Activated CD4-positive, CD25-positive, alpha-beta regulatory T cell treated with anti-CD3 and anti-CD28 coated beads, Interleukin-2, amount 50 U/mL, for 72 hours (primary cell): ENCODE measurements around the gene MTMR11.

Source experiments
- DNase-seq: peaks from one replicate; pipeline ENCODE4 v3.0.0; 2021

MTMR11 gene

GRCh38 chr1:149936992-149937705 lies 470 bp upstream of the MTMR11 start:
- DNase-seq, result no peak

GRCh38 chr1:149934356-149934755 lies 2.3 kb downstream of the MTMR11 start:
- no peak for DNase-seq

DNA sequence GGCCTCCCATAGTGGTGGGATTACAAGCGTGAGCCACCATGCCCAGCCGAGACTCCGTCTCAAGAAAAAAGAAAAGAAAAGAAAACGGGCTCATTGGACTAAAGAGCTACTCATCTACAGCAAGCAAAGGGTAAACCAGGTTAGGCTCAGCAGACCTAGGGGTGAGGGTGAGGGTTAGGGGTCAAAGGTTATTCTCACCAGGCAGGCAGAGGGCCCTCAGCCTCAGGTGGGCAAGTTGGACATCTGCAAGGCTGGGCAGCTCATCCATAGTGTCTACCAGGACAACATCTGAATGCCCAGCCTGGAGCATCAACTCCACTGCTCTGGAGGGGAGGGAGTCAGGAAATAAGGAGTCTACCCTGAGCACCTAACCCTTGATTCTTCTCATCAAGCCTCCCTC lies 3.5 kb downstream of the MTMR11 start:
- no peak for DNase-seq

GRCh38 chr1:149932474-149932873 lies 4.2 kb downstream of the MTMR11 start:
- no peak for DNase-seq

DNA sequence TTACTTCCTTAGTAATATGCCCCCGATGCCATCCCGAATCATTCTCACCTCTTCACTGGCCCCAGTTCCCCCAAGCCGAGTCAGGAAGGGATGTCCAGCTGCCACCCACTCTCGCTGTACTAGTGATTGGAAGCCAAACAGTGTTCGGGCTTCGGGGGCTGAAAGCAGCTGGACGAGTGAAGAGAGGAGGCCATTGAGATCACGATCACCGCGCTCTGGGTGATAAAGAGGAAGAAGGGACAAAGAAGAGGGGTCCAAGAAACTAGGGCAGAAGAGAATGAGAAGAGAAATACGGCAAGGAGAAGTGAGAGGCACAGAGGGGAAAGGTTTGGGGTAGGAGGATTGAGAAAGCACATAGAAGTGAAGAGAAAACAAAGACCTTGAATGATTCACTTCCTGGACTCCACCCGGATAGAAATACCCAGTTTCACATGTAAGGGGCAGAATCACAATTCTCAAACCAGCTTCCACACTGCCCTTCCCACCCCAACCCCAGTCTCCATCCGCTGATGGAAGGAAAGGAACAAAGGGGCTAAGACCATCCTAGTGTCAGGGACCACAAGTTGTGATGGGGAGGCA lies 5.4 kb downstream of the MTMR11 start:
- DNase-seq, result no peak

DNA sequence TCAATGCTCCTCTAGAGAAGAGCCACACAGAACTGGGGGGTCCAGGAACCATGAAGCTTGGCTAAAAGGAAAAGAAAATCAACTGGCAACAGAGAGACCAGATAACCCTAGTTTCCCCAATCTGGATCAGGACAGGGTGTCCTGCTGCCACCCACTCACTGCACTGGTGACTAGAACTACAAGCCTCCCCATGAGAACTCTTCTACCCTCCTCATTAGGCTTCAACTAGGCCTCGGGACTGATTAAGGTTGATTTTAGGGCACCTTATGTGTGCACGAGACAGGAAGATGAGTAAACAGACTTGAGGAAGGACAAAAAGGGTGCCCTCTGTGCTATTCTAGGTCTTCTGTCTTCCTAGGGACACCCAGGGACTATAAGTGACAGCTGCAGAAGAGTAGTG lies 6.8 kb downstream of the MTMR11 start:
- DNase-seq, result no peak

DNA sequence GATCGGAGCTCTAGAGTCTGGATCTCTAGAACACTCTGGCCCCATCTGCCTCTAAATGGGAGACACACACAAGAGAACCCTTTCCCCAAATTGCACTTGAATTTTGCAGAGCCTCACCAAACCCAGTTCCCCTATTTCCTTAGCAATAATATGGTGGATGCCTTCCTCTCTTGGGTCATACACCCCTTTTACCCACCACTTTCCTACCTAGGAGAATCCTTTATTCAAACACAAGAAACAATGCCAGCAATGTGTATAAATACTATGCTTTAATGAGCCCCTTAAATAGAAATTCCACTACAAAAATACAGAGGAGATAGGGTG lies 8.3 kb downstream of the MTMR11 start:
- no peak for DNase-seq

DNA sequence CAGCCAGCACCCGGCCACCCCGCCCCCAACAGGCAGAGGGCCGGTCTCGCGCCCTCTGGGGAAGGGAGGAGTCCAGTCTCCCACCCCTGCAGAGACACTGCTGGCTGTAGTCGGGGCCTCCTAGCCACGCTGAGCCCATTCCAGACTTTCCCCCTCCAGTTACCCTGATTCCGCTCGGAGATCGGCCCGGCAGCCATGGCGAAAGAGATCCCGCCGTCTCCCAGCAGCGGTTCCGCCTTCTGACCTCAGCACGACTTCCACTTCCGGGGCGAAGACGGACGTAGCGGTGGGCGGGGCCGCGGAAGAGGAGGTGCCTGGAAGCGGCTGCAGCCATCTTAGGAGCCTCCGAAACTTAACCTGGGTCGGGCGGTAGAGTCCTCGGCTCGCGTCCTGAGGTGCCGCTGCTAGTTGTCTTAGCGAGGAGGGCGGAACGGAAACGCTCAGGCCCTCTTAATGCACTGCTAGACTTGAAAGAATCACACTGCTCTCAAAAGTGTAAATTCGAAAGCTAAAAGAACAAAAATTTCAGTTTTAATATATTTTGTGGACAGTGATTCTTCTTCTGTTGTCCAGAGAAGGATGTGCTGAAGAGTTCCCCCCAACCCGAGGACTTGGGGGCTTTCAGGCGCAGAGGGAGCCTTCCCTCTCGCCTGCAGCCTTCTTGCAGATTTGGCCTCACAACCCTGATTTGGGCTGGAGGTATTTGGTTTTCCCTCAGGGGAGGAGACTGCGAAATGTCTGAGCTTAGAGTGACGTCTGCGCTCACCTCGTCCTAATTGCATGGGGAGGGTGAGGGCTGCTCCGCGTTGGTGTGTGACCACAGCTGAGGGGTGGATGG lies 8.9 kb downstream of the MTMR11 start, which contains the start of gene SF3B4:
TSS of gene SF3B4 (minus strand) at position 241 of the 838 bp plus-strand sequence. CDS start at position 197, 44 bp downstream.
- peak; percentile 96 for DNase-seq

- no peak for DNase-seq
Observed at GRCh38 chr1:149927056-149927562, 9.6 kb downstream of the MTMR11 start.

- DNase-seq, result no peak
Observed at GRCh38 chr1:149926296-149926695, 10.4 kb downstream of the MTMR11 start.

DNA sequence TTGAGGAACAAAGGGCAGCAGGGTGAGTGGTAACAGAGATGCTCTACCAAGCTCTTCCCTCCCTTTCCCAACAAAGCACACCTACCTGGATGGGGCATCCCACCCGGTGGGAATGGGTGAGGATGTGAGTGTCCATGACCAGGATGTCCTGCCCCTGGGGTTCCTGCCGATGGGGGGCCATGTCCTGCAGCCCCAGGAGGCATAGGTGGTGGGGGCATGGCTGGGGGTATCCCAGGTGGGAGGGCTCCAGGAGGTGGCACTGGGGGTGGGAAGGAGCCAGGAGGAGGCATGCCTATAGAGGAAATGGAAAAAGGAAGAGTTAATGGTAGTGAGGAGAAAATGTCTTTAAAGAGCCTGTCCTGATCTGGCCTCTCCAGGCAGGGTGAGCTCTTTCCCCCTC lies 10.9 kb downstream of the MTMR11 start:
- no peak for DNase-seq

DNA sequence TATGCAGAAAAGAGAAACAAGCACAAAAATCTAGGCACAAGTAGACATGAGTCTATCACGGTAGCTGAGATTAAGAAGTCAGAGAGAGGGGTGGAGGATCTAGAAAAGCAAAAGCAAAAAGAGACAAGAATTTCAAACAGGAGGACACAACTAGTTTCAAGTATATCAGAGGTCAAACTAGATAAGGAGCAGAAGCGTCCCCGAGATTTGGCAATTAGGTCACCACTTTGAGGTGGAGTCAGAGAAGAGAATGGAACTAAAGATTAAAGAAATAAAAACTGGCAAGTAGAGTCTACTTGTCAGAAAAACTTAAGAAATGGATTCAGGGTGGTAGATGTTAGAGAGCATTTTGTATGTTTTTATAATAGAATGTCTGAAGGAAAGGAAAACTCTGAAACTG lies 11.3 kb downstream of the MTMR11 start:
- no peak for DNase-seq

DNA sequence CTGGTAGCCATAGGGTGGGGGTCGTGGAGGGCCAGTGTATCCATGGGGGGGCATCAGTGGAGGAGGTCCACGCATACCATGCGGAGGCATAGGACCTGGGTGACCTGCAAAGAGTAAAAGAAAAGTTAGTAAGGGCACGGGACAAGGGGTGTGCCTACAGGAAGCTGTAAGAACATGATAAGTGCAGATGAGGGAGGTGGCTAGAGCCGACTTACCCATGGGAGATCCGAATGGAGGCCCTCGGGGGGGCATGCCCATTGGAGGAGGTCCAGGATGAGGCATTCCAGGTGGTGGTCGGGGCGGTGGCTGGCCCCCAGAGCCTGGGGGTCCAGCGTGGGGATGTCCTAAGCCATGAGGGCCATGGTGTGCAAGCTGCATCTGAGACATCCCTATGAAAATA lies 13.1 kb downstream of the MTMR11 start:
- no peak for DNase-seq

DNA sequence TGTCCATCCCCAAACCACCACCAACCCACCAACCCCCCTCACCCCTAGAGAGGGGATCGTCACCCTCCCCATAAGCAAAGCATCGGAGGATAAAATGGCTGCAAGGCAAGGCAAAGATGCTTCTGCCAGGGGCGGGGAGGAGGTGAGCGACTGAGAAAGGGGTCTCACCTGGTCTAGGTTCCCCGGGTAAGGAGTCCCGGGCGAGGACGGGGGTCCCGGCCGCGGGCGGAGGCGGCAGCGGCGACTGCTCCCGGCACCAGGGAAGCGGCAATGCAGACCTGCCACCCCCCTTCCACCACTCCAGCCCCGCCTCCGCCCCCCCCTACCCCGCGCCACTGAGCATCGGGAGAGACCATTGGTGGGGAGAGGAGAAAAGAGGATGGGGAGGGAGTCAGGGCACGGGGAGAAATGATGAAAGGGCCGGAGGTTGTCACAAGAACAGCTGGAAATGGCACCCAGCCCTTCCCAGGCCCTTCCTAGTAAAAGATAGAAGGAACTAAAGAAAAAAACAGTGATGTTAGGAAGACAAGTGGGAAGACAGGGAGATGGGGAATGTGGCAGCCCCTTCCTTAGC lies 19.0 kb downstream of the MTMR11 start, which contains the start of gene SV2A:
TSS of gene SV2A (minus strand) at position 274 of the 574 bp plus-strand sequence. CDS start 4,004 bp downstream, outside the sequence.
- DNase-seq, result no peak

- no peak for DNase-seq
Observed at GRCh38 chr1:149916898-149917252, 19.8 kb downstream of the MTMR11 start.

DNA sequence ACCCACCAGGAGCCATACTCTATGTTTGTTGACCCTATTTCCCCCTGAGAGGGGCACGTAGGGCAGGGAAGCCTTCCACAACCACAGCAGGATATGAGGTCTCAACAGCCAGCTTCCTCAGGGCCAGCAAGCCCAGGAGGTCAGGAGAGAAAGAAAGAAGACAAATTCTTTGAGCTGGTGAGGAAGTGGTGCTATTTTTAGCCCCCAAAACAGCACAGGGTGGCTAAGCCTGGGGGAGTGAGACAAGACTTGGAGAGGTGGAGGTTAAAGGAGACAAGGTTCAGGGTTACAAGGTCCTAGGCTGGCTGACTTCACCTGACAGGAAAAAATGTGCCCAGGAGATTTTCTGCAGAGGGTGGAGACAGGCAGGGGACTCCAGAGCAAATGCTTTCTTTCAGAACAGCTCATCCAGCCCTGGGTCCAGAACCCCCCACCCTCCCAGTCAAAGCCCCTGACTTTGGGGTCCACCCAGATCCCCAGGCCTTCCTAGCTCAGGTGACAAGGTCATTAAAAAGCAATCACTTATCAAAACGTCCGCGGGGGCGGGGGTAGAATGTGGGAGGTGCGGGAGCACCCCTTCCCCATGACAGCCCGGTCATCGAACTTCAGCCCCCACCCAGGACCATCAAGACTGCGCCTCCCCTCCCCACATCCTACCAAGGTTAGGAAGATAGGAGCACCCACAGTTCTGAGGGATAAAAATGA lies 20.3 kb downstream of the MTMR11 start:
- no peak for DNase-seq

GRCh38 chr1:149915429-149916192 lies 21.1 kb downstream of the MTMR11 start:
- no peak for DNase-seq

DNA sequence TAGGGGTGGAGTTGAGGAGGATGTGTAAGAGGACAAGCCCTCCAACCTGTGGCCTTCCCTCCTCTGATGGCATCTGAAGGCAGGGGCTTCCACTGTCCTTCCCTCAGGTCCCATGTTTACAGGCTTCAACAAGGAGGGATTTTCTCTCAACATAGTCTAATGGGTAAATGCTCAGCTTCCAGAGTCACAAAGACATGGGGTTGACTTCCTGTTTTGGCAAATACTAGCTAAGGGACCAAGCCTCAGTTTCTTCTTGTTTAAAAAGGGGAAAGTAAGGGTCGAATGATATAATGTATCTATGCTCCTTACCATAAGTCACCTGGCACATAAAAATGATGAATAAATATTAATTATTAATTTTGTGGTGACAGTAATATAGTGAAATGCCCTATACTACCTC lies 22.1 kb downstream of the MTMR11 start:
- no peak for DNase-seq

GRCh38 chr1:149906570-149907075 lies 30.1 kb downstream of the MTMR11 start:
- no peak for DNase-seq

DNA sequence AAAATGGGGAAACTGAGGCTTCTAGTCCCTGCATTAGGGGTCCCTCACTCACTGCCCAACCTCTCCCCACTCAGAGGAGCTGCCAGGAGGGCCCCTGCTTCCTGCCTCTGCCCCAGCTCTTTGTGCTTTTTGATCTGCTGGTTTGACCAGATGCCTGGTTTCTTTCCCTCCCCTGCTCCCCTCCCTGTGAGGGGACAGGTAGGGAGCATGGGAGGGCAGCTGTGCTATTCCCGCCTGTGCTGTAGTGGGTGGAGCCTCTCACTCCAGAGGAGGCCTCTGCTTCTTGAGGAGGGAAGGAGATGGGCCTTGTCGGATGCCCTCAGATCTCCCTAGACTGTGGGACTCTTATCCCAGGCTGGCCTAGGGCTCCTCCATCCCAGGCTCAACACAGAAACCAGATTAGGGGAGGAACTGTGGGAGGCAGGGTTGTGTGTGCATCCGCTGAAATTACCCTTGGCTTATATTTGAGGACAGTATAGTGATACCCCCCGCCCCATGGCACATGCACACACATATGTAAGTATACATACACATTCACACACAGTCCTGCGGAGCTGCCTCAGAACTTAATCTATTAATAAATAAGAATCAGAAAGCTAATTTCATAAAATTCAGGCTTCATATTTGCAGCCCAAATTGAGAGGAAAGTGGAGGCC lies 32.7 kb downstream of the MTMR11 start:
- DNase-seq, result no peak
